Measurements from ENCODE around the gene HAUS8. TPM values are rescaled to one million over a fixed set of nuclear protein-coding genes. Genes with fewer than 3 reads are reported as not detected.

Gene HAUS8
- polyA plus RNA-seq, 3 donors = 2.5 to 9.3 (median 4.4) TPM

- peaks cover 0 to 5% (median 0%) of the 10 kb centered on the region in 7 donors for H3K9me3 Mint-ChIP-seq
- intact Hi-C loops (cut with micrococcal nuclease) = loop anchor here (5.0 kb wide), 2 partner anchors 37 to 58 kb away; partner anchors contain the start of genes HAUS8 (in 2 of the 2) and MYO9B (in 2 of the 2)
- no peak for DNase-seq
- peaks cover 78 to 85% of the 10 kb centered on the region in 2 donors for H3K4me1 ChIP-seq (ENCODE audit: control insufficient read depth in 1 of 2, insufficient read depth in 2 of 2, low read length in 2 of 2)
- no peak overlapping the region for H3K4me3 ChIP-seq (replicated peaks in 1 of 3; ENCODE audit: low read depth in 2 of 3, low read length in 3 of 3)
- H3K36me3 ChIP-seq (replicated peaks in 1 of 2; ENCODE audit: control insufficient read depth in 1 of 2, insufficient read depth in 2 of 2, low read length in 2 of 2) = peaks cover 12 to 43% of the 10 kb centered on the region in 2 donors
- peaks cover 97% of the 10 kb centered on the region for H3K79me2 ChIP-seq (ENCODE audit: insufficient read depth, low read length)
- peak overlapping the region in 1 of 2 donors; percentile 87 for H3K27ac ChIP-seq (ENCODE audit: low read depth in 1 of 2, low read length in 2 of 2)
- H3K36me3 Mint-ChIP-seq = peaks cover 69 to 77% of the 10 kb centered on the region in 2 donors
- H3K9me3 ChIP-seq (replicated peaks in 1 of 2; ENCODE audit: control insufficient read depth in 1 of 2, insufficient read depth in 1 of 2, low read length in 2 of 2) = peaks cover 0 to 4% of the 10 kb centered on the region in 2 donors
- H3K4me1 Mint-ChIP-seq = peaks cover 90% of the 10 kb centered on the region
- H4K20me1 ChIP-seq (ENCODE audit: insufficient read depth, low read length) = peaks cover 4% of the 10 kb centered on the region
- no peak overlapping the region for H3K4me2 ChIP-seq (replicated peaks; ENCODE audit: extremely low read depth, low read length, poor library complexity, severe bottlenecking)
- TF ChIP-seq CTCF (IDR thresholded peaks at IDR 0.05) = no peak
- no peak overlapping the region for H2AFZ ChIP-seq (ENCODE audit: insufficient read depth, low read depth, low read length, poor library complexity, severe bottlenecking)
- H3K9ac ChIP-seq (ENCODE audit: insufficient read depth, low read length, poor library complexity, severe bottlenecking) = no peak overlapping the region
- peaks cover 0 to 3% (median 2%) of the 10 kb centered on the region in 3 donors for H3K27me3 Mint-ChIP-seq (ENCODE audit: low read depth in 3 of 3)
- H3K27me3 ChIP-seq (ENCODE audit: control insufficient read depth in 2 of 2, insufficient read depth in 2 of 2, low read length in 2 of 2) = no peaks in the 10 kb centered on the region
- peak overlapping the region; percentile 53 to 99 (median 84) for H3K27ac Mint-ChIP-seq
- 100% methylated on average over 8 of the region's 12 CpGs for WGBS (ENCODE audit: insufficient coverage)
- H3K4me3 Mint-ChIP-seq = no peak overlapping the region
Measured at GRCh38 chr19:17114414-17114831, 39.2 kb upstream of the HAUS8 start.

- Histone ChIP-seq H3K4me2 (replicated peaks; ENCODE audit: extremely low read depth, low read length, poor library complexity, severe bottlenecking) (peak overlapping the region; percentile 63), H3K27ac (ENCODE audit: low read depth in 1 of 2, low read length in 2 of 2) (peak overlapping the region; percentile 84 to 87), H3K79me2 (ENCODE audit: insufficient read depth, low read length) (peaks cover 95% of the 10 kb centered on the region), H2AFZ (ENCODE audit: insufficient read depth, low read depth, low read length, poor library complexity, severe bottlenecking) (no peak overlapping the region), H4K20me1 (ENCODE audit: insufficient read depth, low read length) (no peaks in the 10 kb centered on the region), H3K9me3 (replicated peaks in 1 of 2; ENCODE audit: control insufficient read depth in 1 of 2, insufficient read depth in 1 of 2, low read length in 2 of 2) (peaks cover 0 to 4% of the 10 kb centered on the region in 2 donors), H3K4me3 (replicated peaks in 1 of 3; ENCODE audit: low read depth in 2 of 3, low read length in 3 of 3) (peak overlapping the region in 1 of 3 experiments; percentile 55), H3K27me3 (ENCODE audit: control insufficient read depth in 2 of 2, insufficient read depth in 2 of 2, low read length in 2 of 2) (no peaks in the 10 kb centered on the region), H3K9ac (ENCODE audit: insufficient read depth, low read length, poor library complexity, severe bottlenecking) (peak overlapping the region; percentile 62), H3K36me3 (replicated peaks in 1 of 2; ENCODE audit: control insufficient read depth in 1 of 2, insufficient read depth in 2 of 2, low read length in 2 of 2) (peaks cover 6 to 34% of the 10 kb centered on the region in 2 donors), H3K4me1 (ENCODE audit: control insufficient read depth in 1 of 2, insufficient read depth in 2 of 2, low read length in 2 of 2) (peaks cover 87 to 90% of the 10 kb centered on the region in 2 donors)
- WGBS (ENCODE audit: insufficient coverage) = 75% methylated on average over 7 of the region's 17 CpGs
- Mint-ChIP-seq H3K4me1 (peaks cover 93% of the 10 kb centered on the region), H3K4me3 (peak overlapping the region; percentile 49 to 82), H3K9me3 (peaks cover 0 to 5% (median 0%) of the 10 kb centered on the region in 7 donors), H3K27me3 (ENCODE audit: low read depth in 3 of 3) (peaks cover 0 to 3% (median 2%) of the 10 kb centered on the region in 3 donors), H3K36me3 (peaks cover 68 to 77% of the 10 kb centered on the region in 2 donors), H3K27ac (peak overlapping the region; percentile 94 to 99 (median 97))
- DNase-seq = no peak
- TF ChIP-seq CTCF (IDR thresholded peaks at IDR 0.05) = no peak
- intact Hi-C loops (cut with micrococcal nuclease) = loop anchor here (5.0 kb wide), 2 partner anchors 36 to 59 kb away; partner anchors contain the start of genes HAUS8 (in 2 of the 2) and MYO9B (in 2 of the 2)
Measured at GRCh38 chr19:17113127-17113785, 38.0 kb upstream of the HAUS8 start.
